ENCODE measurements around the gene PDZD2. TPM values are rescaled to one million over a fixed set of nuclear protein-coding genes. Genes with fewer than 3 reads are reported as not detected.

Gene PDZD2
- total RNA-seq, 4 donors from 2014 or later: 34.1 to 91.4 (median 51.0) TPM

DNA sequence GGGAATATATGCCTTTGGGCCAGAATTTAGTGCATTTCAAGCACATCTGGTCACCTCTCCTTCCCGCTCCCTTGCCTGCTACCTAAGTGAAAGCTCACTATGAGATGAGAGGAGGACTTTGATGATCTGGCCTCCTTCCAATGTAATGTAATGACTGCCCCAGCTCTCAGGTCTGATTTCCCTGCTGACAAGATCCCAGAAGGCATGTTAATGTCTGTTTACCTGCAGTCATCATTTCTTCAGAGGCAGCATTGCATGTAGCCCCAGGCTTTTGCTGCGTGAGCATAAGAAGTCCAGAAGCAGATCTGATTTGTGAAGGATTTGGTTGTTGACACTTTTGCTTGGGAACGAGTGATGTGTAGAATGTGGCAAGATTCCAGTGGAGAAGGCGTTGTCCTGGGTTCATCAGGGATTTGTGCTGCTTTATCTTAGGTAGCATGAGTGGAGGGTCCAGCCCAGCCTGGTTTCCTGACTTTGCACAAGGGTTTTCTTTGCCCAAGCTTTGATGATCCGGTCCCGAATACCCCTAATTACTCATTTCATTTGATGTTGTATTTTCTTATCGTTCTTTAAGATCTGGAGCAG, 342.5 kb downstream of the PDZD2 start:
- TF ChIP-seq, protein P1, sequence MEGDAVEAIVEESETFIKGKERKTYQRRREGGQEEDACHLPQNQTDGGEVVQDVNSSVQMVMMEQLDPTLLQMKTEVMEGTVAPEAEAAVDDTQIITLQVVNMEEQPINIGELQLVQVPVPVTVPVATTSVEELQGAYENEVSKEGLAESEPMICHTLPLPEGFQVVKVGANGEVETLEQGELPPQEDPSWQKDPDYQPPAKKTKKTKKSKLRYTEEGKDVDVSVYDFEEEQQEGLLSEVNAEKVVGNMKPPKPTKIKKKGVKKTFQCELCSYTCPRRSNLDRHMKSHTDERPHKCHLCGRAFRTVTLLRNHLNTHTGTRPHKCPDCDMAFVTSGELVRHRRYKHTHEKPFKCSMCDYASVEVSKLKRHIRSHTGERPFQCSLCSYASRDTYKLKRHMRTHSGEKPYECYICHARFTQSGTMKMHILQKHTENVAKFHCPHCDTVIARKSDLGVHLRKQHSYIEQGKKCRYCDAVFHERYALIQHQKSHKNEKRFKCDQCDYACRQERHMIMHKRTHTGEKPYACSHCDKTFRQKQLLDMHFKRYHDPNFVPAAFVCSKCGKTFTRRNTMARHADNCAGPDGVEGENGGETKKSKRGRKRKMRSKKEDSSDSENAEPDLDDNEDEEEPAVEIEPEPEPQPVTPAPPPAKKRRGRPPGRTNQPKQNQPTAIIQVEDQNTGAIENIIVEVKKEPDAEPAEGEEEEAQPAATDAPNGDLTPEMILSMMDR (IDR thresholded peaks at IDR 0.05; ENCODE audit: low read depth): no peak

DNA sequence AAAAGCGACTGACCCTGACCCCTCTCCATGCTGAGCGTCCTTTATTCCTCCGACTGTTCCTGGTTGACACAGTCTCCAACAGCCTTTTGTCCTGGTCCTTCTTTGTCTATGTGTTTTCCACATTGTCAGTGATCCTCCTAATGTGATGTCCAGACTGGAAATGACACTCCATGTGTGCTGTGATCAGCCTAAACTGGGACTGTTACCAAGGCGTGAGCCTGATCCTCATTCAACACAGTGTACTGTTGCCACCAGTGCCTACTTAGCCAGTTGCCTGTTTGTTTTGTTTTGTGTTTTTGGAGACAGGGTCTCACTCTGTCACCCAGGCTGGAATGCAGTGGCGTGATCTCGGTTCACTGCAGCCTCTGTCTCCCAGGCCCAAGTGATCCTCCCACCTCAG, 343.1 kb downstream of the PDZD2 start:
- TF ChIP-seq, protein P1 (IDR thresholded peaks at IDR 0.05; ENCODE audit: low read depth): no peak

DNA sequence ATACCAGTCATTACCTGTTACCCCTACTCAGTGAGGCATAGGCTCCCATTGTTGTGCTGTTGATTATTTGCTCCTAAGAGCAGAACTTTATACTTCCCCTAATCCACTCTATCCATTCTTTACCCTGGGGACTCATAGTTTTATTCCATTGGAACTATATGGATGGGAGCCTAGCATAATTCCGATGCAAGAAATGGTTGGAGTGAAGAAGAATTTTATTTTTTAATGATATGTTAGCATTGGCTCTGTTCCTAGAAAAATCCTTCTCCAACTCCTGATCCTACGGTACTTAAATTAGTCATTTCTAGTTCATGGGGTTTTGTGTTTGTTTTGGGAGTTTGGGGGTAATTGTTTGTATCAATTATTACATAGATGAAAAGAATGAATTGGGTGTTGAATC, 343.7 kb downstream of the PDZD2 start:
- TF ChIP-seq, protein P1 (IDR thresholded peaks at IDR 0.05; ENCODE audit: low read depth): no peak

DNA sequence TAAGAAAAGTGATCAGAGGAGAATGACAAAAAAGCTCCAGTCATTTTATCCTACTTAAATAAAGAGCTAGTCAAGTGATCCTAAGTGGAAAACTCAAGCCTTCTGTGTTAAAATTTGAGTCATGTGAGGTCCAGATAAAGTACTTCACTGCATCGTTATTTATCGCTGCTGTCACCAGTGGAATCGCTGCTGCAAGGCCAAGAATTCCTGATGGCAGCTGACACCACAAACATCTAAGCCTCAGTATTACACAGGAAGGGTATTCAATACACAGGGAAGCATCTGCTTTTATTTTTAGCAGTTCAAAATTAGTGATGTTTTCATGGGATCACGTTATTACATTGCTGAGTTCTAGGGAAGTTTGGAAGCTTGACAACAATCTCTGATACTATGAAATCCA, 344.9 kb downstream of the PDZD2 start:
- TF ChIP-seq, protein P1 (IDR thresholded peaks at IDR 0.05; ENCODE audit: low read depth): no peak

DNA sequence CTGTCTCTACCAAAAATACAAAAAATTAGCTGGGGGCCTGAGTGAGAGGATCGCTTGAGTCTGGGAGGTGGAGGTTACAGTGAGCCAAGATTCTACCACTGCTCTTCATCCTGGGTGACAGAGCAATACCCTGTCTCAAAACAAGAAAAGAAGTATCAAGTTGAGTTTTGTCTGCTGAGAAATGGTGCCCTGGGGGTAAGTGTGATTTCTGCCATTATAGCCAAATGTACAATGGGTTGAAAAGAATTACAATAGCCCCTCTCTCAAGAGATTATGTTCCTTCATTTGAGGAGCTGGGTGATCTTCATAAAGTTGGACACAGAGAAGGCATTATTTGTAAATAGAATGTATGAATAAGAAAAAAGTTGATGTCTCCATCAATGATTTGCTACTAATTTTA, 345.8 kb downstream of the PDZD2 start:
- TF ChIP-seq, protein P1 (IDR thresholded peaks at IDR 0.05; ENCODE audit: low read depth): no peak

DNA sequence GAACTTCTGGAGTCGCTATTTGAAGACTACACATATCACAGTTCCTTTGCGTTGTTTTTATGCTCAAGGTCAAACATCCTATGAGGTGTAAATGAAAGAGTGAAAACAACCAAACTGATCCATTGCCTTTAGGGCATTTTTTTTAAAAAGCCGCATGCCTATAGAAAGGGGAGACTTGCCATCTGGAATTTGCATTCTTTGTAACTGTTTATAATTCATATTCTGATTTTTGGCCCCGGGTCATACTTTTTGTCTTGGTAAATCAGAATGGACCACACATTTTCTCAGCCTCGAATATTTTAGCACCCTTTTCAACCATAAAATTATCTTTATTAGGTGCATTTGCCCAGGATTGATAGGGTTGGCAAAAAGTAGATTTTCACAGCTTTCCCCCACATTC, 347.2 kb downstream of the PDZD2 start:
- TF ChIP-seq, protein P1 (IDR thresholded peaks at IDR 0.05; ENCODE audit: low read depth): no peak

DNA sequence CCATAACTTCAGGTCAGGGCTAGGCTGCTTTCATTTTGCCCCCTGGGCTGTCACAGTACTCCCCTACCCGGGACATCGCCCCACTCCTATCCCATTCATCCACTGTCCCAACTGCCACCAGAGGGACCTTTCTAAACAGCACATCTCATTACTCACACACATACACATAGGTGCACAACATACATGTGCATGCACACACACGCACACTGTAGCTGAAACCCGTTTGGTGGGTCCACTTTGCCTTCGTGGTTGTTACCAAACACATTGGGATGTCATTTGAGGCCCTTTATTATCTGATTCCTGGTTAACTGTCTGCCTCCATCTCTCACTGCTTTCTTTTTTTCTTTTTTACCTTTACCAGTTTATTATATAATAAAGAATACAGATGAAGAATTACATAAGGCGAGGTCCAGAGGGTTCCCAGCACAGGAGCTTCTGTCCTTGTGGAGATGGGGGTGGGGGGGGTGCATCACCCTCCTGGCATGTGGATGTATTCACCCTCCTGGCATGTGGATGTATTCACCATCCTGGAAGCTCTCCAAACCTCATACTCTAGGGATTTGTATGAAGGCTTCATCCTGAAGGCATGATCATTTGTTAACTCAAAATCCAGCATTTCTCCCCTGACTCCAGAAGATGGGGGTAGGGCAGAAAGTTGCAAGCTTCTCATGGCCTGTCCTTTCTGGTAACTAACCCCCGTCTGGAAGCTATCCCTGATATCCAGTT, 349.2 kb downstream of the PDZD2 start:
- TF ChIP-seq, protein P1 (IDR thresholded peaks at IDR 0.05; ENCODE audit: low read depth): no peak

Measured in subcutaneous adipose tissue (tissue), 4 donors.